ENCODE measurements around the gene DPP7. TPM values are rescaled to one million over a fixed set of nuclear protein-coding genes. Genes with fewer than 3 reads are reported as not detected.

Gene DPP7
- total RNA-seq: 100 to 1,000 TPM; 206 to 259 TPM

DNA sequence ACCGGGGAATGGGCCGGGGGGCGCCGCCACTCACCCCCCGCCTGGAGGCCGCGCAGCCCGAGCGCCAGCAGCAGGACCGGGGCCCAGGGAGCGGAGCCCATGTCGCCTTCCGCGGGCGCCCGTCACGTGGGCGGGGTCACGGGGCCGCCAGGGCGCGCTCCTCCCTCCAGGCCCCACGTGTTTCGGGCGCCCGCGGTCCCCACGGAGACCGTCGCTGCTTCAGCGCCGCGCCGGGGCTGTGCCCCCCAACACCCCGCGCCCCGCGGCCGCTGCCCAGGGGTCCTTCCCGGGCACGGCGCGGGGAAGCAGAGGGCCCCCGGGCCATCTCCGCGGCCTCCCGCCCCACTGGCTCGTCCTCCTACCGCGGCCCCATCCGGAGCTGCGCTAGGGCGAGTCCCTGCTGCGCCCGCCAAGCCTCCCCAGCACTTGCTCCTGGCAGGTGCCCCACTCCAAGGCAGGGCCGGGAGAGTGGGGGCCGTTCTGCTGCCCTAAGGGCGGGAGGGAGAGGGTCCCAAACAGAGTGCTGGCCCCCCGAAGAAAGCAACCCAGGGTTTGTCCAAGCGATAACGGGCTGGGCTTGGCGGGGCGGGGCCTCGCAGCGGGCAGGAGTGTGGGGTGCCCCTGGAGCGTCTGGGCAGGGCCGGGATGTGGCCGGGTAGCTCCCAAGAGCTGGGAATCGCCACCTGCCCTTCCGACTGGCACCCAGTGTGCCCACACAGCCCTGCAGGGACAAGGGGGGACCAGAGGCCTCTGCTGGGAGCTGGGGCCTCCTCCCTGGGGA, at the start of gene DPP7:
DPP7 (minus strand) TSS at position 121 of the 781 bp plus-strand sequence; CDS start at position 101, 20 bp downstream.
- ChIA-PET CTCF (interaction anchor here (0.6 to 1.4 kb wide), 6 partner anchors 15 to 122 kb away, joined by 3 to 8 read pairs (median 4); partner anchors contain the start of gene RNF224), POLR2A (no interaction called here)
- Mint-ChIP-seq H3K9me3 (no peaks in the 10 kb centered on the region), H3K36me3 (ENCODE audit: low read depth) (peaks cover 8% of the 10 kb centered on the region), H3K27ac (peak within 1 kb of the TSS; percentile 54), H3K4me1 (peaks cover 13% of the 10 kb centered on the region), H3K27me3 (no peaks in the 10 kb centered on the region), H3K4me3 (peak within 1 kb of the TSS; percentile 72)
- DNase-seq: peak; percentile 82

DNA sequence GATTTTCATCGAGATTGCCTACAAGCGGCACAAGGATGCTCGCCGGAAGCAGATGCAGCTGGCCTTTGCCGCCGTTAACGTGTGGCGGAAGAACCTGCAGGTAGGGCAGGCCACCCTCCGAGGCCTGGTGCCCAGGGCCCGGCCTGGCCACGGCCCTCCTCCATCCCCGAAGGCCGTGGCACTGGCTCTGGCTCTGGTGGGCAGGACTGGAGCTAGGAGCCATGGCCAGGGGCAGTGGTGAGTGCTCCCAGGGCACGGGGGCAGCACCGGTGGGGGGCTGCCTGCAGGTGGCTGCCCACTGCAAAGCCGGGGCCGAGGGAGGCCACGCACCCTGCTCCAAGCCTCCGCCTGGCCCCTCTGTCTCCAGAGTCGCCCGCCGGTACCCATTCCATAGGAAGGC, 49.3 kb upstream of the DPP7 start:
- DNase-seq: no peak
- POLR2A ChIA-PET: no interaction called here
- H3K4me1 Mint-ChIP-seq: peaks cover 5% of the 10 kb centered on the region
- CTCF ChIA-PET: no interaction called here
- peaks cover 28% of the 10 kb centered on the region for H3K27me3 Mint-ChIP-seq
- H3K27ac Mint-ChIP-seq: no peak overlapping the region
- no peak overlapping the region for H3K4me3 Mint-ChIP-seq
- no peaks in the 10 kb centered on the region for H3K9me3 Mint-ChIP-seq
- no peaks in the 10 kb centered on the region for H3K36me3 Mint-ChIP-seq (ENCODE audit: low read depth)

DNA sequence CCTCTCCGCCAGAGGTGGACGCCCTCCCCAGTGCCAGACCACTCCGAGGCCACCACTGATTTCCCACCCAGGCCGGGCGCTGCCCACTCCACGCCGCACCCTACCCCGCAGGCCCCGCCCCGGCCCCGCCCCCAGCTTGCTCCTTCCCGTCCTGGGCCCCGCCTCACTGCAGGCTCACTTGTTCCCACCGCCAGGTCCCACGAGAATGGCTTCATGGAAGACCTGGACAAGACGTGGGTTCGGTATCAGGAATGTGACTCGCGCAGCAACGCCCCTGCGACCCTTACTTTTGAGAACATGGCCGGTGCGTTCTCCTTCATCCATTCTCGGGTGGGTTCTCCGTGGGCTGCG, 48.8 kb upstream of the DPP7 start:
- Mint-ChIP-seq H3K27me3 (peaks cover 30% of the 10 kb centered on the region), H3K4me1 (peaks cover 8% of the 10 kb centered on the region), H3K36me3 (ENCODE audit: low read depth) (no peaks in the 10 kb centered on the region), H3K9me3 (no peaks in the 10 kb centered on the region), H3K4me3 (no peak overlapping the region), H3K27ac (no peak overlapping the region)
- CTCF ChIA-PET: interaction anchor here (1.2 kb wide), 2 partner anchors 73 to 77 kb away, joined by 3 read pairs; partner anchors contain the start of gene TUBB4B
- POLR2A ChIA-PET: no interaction called here
- no peak for DNase-seq

DNA sequence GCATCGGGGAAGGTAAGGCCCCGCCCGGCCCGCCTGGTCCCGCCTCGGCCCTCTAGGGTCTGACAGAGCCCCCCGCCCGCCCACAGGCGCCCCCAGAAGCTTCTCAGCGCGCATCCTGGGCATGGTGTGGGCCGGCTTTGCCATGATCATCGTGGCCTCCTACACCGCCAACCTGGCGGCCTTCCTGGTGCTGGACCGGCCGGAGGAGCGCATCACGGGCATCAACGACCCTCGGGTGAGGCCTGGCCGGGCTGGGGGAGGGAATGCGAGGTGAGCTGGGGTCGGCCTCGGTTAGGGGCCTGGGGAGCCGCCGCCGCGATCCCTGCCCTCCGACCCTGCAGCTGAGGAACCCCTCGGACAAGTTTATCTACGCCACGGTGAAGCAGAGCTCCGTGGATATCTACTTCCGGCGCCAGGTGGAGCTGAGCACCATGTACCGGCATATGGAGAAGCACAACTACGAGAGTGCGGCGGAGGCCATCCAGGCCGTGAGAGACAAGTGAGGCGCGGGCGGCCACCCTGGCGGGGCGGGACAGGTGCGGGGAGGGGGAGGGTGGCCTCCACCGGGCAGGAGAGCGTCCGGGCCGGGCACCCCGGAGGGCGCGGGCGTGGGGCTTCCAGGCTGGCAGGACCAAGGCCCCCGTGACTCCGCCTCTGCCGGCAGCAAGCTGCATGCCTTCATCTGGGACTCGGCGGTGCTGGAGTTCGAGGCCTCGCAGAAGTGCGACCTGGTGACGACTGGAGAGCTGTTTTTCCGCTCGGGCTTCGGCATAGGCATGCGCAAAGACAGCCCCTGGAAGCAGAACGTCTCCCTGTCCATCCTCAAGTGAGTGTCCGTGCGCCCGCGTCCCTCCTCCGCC, 48.2 kb upstream of the DPP7 start:
- CTCF ChIA-PET: interaction anchor here (0.6 to 1.2 kb wide), 3 partner anchors 74 to 456 kb away, joined by 3 read pairs; partner anchors contain the start of gene TUBB4B
- H3K4me1 Mint-ChIP-seq: peaks cover 13% of the 10 kb centered on the region
- H3K27me3 Mint-ChIP-seq: peaks cover 35% of the 10 kb centered on the region
- H3K4me3 Mint-ChIP-seq: no peak overlapping the region
- H3K27ac Mint-ChIP-seq: no peak overlapping the region
- no peaks in the 10 kb centered on the region for H3K36me3 Mint-ChIP-seq (ENCODE audit: low read depth)
- no peaks in the 10 kb centered on the region for H3K9me3 Mint-ChIP-seq
- POLR2A ChIA-PET: no interaction called here
- no peak for DNase-seq

DNA sequence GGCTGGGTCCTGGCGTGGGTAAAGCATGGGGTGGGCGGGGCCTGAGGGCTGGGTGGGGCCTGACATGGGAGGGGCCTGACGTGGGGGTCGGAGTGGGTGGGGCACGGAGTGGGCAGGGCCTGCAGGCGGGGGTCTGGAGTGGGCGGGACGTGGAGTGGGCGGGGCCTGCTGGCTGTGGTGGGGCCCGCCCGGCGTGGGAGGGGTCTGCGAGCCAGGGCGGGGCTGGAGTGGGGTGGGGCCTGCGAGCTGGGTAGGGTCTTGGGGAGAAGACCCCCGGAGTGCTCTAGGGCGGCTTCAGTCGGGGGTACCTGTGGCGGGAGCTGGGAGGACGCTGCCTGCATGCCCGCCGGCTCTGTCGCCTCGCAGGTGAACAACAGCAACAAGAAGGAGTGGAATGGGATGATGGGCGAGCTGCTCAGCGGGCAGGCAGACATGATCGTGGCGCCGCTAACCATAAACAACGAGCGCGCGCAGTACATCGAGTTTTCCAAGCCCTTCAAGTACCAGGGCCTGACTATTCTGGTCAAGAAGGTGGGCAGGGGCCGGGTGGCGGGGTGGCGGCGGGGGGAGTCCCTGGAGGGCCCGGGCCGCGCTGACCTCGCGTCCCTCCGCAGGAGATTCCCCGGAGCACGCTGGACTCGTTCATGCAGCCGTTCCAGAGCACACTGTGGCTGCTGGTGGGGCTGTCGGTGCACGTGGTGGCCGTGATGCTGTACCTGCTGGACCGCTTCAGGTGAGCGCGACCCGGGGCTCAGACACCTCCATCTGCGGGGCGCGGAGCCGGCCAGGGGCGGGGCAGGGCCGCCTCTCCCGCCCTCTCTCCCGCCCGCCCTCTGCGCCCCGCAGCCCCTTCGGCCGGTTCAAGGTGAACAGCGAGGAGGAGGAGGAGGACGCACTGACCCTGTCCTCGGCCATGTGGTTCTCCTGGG, 47.3 kb upstream of the DPP7 start:
- CTCF ChIA-PET: interaction anchor here (1.2 kb wide), 1 partner anchor 79 kb away, joined by 3 read pairs; the partner anchor contains the start of gene TUBB4B
- POLR2A ChIA-PET: no interaction called here
- Mint-ChIP-seq H3K9me3 (no peaks in the 10 kb centered on the region), H3K27ac (no peak overlapping the region), H3K4me3 (no peak overlapping the region), H3K4me1 (peaks cover 17% of the 10 kb centered on the region), H3K27me3 (peaks cover 39% of the 10 kb centered on the region), H3K36me3 (ENCODE audit: low read depth) (no peaks in the 10 kb centered on the region)
- DNase-seq: no peak

DNA sequence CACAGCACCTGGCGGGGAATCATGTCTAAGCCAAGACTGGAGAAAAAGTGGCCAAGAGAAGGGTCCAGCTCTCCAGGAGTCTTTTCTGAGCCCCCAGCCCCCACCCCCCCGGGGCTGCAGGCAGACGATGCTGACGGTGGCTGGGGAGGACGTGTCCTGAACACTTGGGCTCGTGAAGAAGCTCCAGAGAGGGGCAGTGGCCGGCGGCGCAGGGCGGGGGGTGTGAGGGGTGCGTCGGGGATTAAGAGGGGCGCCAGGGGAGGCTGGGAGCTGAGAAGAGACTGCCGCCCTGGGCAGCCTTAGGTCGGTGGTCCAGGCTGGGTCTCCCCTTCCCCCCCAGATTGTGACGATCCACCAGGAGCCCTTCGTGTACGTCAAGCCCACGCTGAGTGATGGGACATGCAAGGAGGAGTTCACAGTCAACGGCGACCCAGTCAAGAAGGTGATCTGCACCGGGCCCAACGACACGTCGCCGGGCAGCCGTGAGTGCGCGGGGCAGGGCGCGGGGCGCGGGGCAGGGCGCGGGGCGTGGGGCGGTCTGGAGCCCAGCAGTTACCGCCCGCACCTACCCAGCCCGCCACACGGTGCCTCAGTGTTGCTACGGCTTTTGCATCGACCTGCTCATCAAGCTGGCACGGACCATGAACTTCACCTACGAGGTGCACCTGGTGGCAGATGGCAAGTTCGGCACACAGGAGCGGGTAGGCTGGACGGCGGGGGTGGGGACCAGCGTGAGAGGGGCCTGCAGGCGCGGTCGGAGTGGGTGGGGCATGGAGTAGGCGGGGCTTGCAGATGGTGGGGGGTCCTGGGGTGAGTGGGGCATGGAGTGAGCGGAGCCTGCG, 46.4 kb upstream of the DPP7 start:
- no peak for DNase-seq

DNA sequence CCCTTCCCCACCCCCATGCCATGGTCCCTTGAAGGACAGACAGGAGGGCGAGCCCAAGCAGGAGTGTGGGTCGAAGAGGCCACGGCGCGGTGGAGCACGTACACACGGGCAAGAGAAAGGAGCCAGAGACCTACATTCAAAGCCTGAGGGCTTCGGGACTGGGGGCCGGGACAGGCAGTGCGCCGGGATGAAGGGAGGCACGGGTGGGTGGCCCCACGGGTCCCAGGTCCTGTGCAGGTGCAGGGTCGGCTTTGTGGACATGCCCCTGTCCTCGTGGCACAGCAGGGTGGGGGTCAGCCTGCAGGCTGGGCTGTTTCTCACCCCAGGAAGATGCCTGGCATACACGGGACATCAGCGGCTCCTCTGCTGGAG, 45.5 kb upstream of the DPP7 start:
- Mint-ChIP-seq H3K4me3 (no peak overlapping the region), H3K27ac (no peak overlapping the region), H3K36me3 (ENCODE audit: low read depth) (no peaks in the 10 kb centered on the region), H3K4me1 (peaks cover 22% of the 10 kb centered on the region), H3K9me3 (no peaks in the 10 kb centered on the region), H3K27me3 (peaks cover 33% of the 10 kb centered on the region)
- ChIA-PET CTCF (no interaction called here), POLR2A (no interaction called here)
- DNase-seq: no peak

More for the DNA sequence above, 46.4 kb upstream of the DPP7 start:
- H3K27me3 Mint-ChIP-seq: peaks cover 33% of the 10 kb centered on the region
- no peaks in the 10 kb centered on the region for H3K36me3 Mint-ChIP-seq (ENCODE audit: low read depth)
- CTCF ChIA-PET: no interaction called here
- H3K9me3 Mint-ChIP-seq: no peaks in the 10 kb centered on the region
- POLR2A ChIA-PET: no interaction called here
- H3K27ac Mint-ChIP-seq: no peak overlapping the region
- H3K4me1 Mint-ChIP-seq: peaks cover 22% of the 10 kb centered on the region
- H3K4me3 Mint-ChIP-seq: no peak overlapping the region

DNA sequence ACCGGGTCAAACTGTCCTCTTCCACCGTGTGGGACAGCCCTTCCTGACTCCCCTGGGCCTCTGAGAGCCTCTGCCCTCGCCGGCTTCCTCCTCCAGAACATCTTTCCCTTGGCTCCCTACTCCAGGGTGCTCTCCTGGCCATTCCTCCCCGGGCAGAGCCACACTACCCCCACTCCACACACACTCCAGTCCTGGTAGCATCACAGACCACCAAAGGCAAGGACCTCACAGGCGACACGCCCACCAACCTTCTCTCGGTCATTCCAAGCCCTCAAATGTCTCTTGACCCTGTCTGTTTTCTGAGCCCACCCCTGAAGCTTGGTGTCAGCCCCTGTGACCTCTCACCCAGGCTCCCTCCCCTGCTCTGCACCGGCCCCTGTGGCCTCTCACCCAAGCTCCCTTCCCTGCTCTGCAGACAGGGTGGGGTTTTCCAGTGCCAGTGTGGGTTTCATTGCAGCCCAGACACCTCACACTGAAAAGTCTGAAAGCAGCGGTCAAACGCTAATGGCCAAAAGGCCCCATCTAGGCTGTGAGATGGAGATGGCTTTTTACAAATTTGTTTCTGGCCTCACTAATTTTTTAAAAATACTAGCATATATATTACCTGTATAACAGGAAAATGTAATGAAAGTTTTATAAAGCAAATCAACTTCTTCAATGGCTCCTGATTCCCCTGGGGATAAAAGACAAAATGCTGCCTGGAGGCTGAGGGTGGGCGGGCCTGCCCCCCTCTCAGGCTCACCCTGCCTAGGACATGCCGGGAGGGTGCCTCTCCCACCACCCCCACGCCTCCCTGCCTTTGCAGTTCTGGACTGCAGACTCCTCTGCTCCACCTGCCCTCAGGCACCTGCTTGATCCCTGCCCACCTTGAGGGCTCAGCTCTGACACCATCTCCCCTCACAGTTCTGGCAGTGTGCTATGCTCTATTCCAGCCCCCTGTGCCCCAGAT, 44.8 kb upstream of the DPP7 start:
- H3K36me3 Mint-ChIP-seq (ENCODE audit: low read depth): no peaks in the 10 kb centered on the region
- no peak overlapping the region for H3K27ac Mint-ChIP-seq
- POLR2A ChIA-PET: no interaction called here
- CTCF ChIA-PET: no interaction called here
- no peaks in the 10 kb centered on the region for H3K9me3 Mint-ChIP-seq
- H3K4me1 Mint-ChIP-seq: peaks cover 22% of the 10 kb centered on the region
- H3K4me3 Mint-ChIP-seq: no peak overlapping the region
- H3K27me3 Mint-ChIP-seq: peaks cover 35% of the 10 kb centered on the region
- no peak for DNase-seq

DNA sequence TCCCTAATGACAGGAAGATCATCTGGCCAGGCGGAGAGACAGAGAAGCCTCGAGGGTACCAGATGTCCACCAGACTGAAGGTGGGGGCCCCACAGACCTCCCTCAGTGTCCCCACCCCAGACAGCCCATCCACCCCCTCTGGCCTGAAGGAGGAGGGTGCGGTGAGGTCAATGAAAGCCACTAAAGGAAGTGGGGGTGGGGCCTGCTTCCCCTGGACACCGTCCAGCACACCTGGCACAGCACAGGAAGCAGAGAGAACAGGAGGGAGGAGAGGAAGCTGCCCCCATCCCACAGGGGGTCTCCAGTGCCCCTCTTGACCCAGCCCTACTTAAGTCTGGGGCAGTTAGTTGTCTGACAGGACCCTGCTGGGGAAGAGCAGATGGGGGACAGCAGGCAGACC, 44.1 kb upstream of the DPP7 start:
- Mint-ChIP-seq H3K4me3 (no peak overlapping the region), H3K9me3 (no peaks in the 10 kb centered on the region), H3K27ac (no peak overlapping the region), H3K36me3 (ENCODE audit: low read depth) (no peaks in the 10 kb centered on the region), H3K27me3 (peaks cover 35% of the 10 kb centered on the region), H3K4me1 (peaks cover 22% of the 10 kb centered on the region)
- DNase-seq: no peak
- POLR2A ChIA-PET: no interaction called here
- CTCF ChIA-PET: interaction anchor here (1.1 to 1.2 kb wide), 2 partner anchors 9 to 20 kb away, joined by 3 read pairs; no protein-coding TSS in a partner anchor

DNA sequence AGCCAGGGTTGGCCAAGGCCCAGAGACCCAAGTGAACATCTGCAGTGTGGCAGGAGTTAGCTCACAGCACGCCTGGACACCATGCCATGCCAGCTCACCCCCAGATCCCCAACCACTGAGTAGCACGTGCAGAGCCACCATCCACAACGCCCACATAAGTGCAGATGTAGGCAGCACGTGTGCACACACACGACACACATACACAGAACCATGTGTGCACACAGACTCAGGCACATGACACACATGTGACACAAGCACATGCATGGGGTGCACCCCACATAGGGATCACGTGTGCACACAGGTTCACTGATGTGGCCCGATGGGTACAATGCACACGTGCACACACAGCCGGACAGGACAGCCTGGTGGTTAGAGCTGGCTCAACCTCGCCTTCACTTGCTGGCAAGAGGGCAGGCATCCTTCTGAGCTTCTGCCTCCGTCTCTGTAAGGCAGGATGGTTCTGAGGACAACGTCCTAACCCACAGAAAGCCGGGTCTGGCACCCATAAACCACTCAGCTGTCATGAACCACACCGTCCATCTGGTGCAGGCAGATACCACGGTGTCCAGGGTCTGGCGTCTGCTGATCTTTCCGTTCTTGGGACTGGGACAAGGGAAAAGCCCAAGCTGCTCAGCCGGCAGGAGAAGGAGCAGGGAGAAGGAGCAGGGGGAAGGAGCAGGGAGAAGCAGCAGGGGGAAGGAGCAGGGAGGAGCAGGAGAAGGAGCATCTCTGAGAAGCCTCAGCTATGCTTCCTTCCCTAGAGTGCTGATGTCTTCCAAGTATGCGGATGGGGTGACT, 43.3 kb upstream of the DPP7 start:
- no peak overlapping the region for H3K27ac Mint-ChIP-seq
- CTCF ChIA-PET: interaction anchor here (0.8 to 1.4 kb wide), 8 partner anchors 9 to 144 kb away, joined by 3 read pairs; partner anchors contain the start of gene NRARP
- no peak overlapping the region for H3K4me3 Mint-ChIP-seq
- H3K9me3 Mint-ChIP-seq: no peaks in the 10 kb centered on the region
- no peak for DNase-seq
- H3K4me1 Mint-ChIP-seq: peaks cover 22% of the 10 kb centered on the region
- H3K27me3 Mint-ChIP-seq: peaks cover 32% of the 10 kb centered on the region
- no peaks in the 10 kb centered on the region for H3K36me3 Mint-ChIP-seq (ENCODE audit: low read depth)
- POLR2A ChIA-PET: no interaction called here
